GM18907 (cell line): ENCODE measurements around the gene SYT1.

Source experiments
- ATAC-seq: cut with Tn5 transposase; IDR thresholded peaks from one replicate; pipeline ENCODE4 v1.9.1; 2021; ENCODE audit warnings: mild to moderate bottlenecking, moderate library complexity; ENCODE audit not compliant: unreplicated experiment

SYT1 gene

DNA sequence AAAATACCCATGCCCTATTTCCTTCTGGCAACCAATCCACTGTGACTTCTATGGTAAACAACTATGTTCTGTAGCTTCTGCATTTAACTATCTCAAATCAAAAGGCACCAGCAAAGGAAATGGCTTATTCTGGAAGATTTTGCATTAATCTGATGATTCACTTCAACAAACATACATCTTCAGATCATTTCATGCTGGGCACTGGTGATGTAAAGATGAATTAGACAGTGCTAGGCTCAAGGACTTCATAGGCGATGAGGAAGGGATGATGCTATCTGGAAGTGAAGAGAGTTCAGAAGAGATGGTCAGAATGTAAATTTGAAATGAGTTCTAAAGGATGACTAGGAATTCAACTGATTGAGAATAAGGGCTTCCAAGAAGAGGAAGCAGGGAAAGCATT lies 462.9 kb downstream of the SYT1 start:
- ATAC-seq, result no peak

DNA sequence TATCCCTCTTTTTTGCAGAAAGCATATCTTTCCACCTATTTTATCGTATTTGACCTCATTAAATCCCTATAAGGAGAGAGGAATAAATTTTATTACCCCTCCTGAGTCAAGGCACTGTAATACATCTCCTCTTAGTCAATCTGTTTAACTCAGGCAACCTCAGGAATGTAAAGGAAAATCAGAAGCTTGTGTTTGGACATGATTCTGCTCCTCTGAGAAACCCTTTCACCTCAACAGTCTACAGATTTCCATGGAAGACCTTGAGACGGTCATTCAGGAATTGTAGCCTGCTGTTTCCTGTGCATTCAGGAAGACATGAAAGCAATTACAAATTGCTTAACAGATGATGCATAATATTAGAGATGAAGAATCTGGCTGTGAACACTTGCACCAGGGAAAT lies 465.4 kb downstream of the SYT1 start:
- ATAC-seq, result no peak

DNA sequence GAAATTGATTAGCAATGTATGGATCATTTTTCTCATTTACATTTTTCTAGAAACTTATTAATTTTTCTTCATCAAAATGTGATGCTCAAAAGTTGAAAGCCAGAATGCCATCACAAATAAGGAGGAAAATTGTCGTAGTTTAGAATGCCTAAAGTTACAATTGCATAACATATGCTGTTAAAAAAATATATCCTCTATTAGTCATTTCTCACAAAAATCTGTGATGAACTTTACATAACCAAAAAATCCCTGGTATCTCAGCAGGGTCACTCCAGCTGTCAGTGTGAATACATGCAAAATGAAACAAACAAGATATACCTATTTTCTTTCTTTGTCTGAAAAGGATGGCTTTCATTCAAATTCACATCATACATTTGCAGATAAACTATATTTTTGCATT lies 467.3 kb downstream of the SYT1 start:
- ATAC-seq, result no peak

DNA sequence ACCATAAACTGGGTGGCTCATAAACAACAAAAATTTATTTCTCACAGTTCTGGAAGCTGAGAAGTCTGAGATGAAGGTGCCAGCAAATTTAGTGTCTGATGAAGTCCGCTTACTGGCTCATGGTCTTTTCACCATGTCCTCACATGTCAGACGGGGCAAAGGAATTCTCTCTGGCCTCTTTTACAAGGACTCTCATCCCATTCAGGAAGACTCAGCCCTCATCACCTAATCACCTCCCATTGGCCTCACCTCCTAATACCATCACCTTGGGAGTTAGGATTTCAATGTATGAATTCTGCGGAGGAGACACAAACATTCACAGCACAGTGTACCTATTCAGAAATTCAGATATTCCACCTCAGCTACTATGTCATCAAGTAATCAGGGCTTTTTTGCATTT lies 468.6 kb downstream of the SYT1 start:
- ATAC-seq, result no peak

DNA sequence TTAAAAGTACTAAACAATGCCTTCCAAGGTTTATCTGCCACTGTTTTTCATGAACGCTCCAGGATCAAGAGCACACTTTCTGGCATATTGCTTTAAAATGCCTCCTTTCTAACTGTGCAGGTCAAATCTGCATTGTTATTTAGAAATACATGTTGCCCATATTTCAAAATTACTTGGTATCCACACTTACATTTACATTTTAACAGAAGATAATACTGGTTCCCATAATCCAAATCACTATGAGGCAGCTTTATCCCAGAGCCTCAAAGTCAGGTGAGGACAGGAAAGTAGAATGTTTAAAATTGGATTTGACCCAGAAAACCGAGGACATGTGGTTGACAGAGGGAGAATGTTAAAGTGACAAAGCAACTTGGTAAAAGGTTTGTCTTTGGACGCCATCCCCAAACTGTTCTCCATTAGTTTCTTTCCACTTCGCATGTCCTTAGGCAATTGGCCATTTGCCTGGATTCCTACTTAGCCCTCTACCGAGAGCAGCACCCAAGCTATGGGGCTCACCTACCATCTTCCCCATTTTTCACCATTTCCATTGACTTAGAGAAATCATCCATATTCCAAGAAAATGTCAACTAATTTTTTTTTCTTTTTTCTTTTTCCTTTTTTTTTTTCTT lies 473.2 kb downstream of the SYT1 start:
- ATAC-seq, result no peak

DNA sequence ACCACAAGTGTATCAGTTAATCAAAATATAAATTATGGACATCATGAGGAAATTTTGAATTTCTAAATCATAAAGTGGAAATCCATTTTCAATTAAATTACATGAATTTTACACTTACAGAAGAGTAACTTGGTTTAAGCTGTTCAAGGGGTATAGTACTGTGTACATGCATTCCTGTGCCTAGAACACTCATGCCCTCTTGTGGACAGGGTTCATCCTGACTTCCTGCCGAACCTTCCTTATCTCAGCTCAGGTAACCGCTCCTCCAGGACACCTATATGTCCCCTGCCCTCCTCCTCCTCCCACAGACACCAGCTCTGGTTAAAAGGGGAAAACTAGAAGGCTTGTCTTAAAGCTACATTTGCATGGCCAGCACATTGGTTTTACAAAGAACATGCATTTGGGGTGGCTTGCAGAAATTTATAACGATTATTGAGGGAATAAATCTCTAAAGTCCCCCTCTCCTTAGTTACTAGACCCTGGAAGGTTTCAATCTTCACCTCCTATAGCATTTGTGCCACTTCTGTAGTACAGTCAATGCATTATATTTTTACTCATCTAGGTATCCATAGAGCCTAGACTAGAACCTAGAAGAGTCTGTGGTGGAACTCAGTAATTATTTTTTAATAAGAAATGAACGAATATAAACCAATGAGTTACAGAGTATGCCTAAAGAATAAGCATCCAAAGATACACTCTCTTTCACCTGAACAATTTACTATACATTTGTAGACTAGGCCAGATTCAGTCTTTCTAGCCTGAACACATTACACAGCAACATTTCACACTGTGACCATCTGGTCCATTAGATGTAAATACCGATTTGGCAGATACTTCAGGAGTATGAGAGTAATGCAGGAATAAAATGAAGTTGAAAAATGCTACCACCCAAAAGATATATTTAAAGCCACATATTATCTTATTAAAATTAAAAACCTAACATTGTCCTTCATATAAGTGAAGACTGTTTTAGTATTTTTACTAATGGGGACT lies 480.6 kb downstream of the SYT1 start:
- ATAC-seq, result peak; percentile 87

DNA sequence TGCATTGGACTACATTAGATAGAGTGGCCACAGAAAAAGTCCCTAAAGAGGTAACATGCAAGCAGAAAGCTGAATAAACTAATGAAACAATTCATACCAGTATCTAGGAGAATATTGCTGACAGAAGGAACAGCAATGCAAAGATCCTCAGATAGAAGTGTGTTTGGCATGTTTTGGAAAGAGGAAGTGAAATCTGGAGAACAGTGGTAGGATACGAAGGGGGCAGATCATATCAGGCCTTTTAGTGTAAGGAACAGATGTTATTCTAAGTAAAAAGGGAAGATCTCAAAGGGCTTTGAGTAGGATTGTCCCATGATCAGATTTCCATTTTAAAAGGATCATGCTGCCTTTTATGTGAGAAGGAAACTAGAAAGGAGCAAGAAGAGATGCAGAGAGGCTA lies 483.3 kb downstream of the SYT1 start:
- no peak for ATAC-seq

DNA sequence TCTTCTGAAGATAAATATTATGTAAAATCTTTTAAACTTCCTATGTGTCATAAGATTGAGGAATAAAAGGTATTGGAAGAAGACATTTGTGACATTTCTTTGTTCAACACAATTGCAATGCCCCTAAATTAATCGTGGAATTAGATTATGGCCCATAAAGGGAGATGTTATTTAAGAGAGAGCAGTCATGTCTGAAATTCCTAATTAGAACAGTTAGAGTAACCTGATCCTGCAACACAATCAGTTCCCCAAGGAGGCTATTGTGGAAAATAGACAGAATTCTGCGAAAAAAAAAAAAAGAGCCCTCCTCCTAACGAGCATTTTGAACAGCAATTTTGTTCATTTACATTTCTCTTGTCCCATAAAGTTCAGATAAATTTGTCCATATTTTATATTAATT lies 486.7 kb downstream of the SYT1 start:
- no peak for ATAC-seq

DNA sequence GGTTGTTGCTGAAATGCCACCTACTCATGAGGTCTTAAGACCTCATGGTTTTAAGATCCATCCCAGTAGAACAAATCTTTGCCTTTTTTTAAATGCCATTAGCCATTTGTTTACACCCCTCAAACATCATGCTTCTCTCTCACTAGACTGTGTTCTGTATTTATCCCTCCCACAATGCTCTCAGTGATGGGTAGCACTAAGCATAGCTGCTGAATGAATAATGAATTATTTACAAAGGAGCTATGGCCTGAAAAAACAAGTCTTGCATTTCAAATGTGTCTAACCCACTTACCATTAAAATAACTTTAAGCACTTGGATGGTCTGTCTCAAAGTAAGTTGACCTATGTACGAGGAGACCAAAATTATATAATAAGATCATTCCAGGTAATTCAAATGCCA lies 491.6 kb downstream of the SYT1 start:
- no peak for ATAC-seq

DNA sequence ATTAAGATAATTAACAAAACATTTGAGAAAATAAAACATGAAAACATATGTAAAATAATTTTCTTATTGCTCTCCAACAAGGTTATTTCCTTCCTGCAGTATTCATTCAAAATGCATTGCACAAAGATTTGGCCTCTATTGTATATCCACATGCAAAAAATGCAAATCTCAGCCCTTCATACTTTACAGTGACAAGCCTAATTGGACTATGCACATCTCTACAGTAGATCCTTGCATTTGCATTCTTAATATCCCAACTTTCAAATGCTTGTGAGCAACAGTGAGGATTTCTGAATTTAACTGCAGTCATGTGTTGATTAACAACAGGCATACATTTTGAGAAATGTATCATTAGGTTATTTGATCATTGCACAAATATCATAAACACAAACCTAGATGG lies 492.5 kb downstream of the SYT1 start:
- no peak for ATAC-seq

DNA sequence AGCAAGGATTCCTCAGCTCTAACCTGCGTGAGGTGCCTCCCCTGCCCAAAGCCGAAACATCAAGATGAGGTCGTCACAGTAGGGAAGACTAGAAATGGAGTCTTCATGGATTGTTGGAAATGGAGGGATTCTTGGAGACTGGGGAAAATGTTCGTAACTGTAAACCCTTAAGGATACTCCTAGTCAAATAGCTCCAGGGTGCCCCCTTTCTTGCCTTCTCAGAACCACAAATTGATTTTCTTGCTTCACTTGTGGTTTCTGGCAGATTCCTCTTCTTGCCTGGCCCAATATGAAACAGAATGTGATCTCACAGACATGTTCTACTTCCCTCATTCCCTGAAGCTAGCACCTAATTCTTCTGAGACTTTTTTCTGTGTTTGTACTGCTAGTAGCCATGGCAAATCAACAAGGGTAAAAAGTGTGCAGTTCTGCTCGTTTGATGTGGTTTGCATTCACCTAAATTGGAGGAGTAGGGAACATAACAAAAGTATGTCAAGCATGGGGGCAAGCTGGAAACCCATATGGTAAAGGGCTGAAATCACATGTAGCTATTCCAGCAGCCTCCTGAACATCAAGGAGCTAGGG lies 494.2 kb downstream of the SYT1 start:
- ATAC-seq, result no peak

DNA sequence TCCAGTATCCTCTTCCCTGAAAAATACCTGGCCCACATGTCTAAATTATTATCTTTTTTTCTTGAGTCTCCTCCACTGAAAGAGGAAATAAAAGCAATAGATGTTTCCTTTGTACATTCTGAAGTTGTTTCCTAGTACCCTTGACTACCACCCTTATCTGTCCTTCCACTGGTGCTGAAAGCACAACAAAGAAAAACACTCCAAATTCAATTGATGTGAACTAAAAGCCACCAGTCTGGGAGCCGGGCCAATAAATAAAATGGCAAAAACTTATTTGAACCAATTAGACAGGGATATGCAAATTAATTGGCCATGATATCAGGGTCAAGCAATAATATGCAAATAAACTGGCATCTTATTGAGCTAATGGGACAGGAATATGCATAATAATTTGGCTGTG lies 495.7 kb downstream of the SYT1 start:
- no peak for ATAC-seq

DNA sequence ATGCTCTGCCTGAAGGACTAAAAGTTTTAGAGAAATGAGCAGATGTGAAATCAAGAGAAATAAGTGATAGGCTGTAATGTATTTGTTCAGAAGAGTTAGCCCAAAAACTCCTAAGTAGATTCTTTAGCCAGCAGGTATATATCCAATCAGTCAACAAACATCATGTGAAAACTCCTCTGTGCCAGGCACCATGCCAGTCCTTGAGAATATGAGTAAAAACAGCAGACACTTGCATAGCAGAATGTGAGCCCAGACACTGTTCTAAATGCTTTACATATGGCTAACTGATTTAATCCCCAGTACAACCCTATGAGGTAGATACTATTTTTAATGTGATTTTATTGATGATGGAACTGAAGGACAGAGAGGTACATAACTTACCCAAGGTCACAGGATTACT lies 496.4 kb downstream of the SYT1 start:
- no peak for ATAC-seq

DNA sequence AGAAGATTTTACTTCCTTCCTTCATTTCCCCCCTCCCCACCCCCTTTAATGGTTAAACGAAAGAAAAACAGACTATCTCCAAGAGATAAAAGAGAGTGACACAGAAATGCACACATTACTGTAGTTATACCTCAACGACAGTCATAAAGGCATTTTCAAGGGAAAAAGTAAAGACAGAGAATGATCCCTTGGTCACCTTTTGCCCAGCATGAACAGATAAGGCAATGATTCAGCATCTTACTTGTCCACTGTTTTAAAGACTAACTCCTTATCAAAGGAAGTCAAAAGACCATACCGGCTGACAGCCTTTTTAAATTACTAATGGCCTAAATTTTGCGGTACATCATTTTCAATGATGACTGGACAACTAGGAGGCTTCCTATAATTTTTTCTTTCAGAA lies 499.6 kb downstream of the SYT1 start:
- ATAC-seq, result no peak

DNA sequence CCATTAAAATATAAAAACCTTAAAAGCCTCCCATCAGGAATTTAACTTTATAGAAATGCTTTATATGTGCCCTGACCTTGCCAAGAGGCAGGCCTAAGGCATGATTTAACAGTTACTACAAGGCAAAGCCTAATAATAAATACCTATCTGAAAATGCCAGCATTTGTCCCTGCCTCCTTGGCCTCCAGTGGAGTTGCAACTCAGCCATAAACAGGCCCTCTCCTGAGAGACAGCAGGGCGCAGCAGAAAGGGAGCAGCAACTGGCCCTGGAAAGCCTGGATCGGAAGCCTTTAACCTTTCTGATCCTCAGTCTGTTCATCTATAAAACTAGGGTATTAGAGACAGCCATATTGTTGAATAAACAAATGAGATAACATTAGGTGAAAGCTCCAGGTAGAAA lies 501.8 kb downstream of the SYT1 start:
- no peak for ATAC-seq

DNA sequence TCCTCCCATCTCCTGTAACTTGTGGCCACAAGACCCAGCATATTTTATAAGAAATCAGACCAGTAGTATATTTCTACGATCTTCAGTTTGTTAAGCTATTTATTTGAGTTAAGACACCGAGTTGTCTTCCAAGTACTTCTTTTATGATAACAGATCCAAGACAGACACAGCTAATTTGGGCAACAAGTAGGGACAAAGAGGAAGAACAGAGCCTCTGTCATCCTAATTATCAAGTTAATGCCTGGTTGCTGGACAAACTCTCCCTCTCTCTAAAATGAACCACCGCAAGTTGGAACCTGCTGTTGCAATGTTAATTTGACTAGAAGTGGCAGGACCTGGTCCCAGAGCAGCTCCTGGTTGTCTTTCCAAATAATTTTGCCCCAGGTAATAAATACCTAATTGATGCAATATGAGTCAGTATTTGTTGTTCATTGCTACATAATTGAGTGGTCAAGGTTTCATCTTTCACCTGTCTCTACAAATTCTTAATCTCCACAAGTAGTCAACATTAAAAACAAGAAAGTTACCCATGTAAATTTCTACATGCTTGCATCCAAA lies 502.5 kb downstream of the SYT1 start:
- ATAC-seq, result no peak

DNA sequence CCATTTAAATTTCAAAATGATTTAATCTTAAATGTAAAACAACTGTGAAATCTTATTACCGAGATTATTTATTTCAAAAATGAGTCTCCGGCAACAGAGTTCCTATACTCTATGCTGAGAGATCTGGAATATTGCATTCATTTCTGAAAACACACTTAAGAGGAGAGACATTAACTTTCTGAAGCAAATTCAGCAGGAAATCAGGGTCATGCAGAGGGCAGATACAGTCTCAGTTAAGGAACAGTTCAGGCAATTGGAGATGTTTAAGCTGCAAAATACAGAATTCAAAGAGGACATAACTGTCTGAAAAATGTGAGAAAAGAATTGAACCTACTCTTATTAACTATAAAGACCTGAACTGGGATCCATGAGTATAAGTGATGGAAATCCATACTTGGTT lies 505.4 kb downstream of the SYT1 start:
- ATAC-seq, result no peak

DNA sequence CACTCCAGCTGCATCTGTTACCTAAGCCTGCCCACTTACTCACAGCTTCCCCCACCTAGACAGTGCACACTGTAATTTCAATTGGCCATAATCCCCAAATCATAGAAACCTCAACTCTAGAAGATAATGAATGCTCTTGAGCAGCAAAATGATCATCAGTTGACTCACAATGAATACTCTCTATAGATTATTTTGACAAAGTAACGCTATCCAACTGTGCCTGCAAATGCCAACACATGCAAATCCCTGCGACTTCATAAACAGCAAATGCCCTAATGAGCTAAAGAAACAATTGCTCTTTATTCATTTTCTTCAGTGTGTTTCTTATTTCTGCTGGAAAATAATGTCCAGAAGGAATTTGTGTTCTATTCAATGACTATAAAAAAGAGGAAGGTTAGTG lies 506.7 kb downstream of the SYT1 start:
- no peak for ATAC-seq

DNA sequence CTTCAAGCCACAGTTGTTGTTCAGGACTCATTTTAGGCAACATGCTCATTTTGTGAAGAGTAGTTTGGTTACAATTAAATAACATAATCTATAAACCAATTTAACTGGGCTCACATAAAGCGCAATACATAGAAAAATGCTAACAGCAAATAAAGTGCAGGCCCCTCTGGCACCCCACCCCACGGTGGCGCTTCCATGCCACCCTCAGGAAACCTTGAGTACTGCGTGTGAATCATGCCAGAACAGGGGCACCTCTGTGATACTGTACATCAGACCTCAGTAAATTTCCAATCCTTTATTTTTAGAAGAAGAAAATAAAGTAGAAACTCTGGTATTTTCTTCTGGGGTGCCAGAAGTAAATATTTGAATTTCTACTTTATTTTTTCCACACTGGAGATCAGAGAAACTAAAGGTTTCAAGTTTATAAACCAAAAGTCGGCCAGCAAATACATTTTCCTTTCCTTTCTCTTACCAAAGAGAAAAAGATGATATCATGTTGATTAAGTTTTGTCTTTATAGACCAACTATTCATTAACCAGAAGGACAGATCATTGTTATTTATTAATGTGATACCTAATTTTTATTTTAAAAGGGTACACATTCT lies 509.4 kb downstream of the SYT1 start:
- ATAC-seq, result peak; percentile 90

DNA sequence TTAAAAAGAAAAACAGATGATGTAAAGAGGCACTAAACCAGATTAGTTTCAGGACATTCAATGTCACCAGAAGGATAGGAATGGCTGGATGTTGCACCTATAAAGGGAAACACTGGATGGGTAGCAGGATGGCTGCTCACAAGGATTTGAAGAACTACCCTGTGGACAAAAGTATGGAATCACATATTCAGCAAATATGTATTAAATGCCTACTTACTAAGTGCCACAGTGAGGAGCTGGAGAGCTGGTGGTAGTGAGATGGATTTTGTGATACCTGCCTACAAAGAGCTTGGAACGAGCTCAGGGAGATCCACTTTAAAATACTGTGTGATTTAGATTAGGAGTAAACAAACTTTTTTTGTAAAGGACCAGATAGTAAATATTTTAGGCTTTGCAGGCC lies 510.0 kb downstream of the SYT1 start:
- no peak for ATAC-seq

DNA sequence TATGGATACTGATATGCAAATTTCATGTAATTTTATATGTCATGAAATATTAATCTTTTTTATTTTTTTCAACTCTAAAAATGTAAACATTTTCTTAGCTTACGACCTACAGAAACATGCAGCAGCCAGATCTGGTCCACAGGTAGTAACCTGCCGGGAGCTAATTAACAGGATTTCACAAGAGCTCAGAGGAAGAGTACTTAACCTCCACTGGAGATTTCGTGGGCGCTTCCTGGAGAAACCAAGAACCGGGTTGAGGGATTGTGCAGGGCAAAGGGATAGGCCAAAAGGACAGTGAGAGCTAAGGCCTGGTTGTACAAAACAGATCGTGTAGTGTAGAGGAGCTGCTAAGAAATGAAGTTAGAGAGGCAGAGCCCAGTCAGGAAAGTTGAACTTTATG lies 510.5 kb downstream of the SYT1 start:
- ATAC-seq, result no peak
